NCI-H2107 treated with DMSO at 0.1 percent for 48 hours (cell line): ENCODE measurements around the gene NBPF12.
"Not testable (repeated sequence)": the region's sequence is repeated elsewhere in the genome, so short reads cannot be mapped to it uniquely, and the experiment has no call there.

Experiments used
- DNase-seq: peaks from one replicate; lab custom pipeline; 2025; ENCODE audit not compliant: unreplicated experiment; lab: John Stamatoyannopoulos, UW

Gene NBPF12, protein sequence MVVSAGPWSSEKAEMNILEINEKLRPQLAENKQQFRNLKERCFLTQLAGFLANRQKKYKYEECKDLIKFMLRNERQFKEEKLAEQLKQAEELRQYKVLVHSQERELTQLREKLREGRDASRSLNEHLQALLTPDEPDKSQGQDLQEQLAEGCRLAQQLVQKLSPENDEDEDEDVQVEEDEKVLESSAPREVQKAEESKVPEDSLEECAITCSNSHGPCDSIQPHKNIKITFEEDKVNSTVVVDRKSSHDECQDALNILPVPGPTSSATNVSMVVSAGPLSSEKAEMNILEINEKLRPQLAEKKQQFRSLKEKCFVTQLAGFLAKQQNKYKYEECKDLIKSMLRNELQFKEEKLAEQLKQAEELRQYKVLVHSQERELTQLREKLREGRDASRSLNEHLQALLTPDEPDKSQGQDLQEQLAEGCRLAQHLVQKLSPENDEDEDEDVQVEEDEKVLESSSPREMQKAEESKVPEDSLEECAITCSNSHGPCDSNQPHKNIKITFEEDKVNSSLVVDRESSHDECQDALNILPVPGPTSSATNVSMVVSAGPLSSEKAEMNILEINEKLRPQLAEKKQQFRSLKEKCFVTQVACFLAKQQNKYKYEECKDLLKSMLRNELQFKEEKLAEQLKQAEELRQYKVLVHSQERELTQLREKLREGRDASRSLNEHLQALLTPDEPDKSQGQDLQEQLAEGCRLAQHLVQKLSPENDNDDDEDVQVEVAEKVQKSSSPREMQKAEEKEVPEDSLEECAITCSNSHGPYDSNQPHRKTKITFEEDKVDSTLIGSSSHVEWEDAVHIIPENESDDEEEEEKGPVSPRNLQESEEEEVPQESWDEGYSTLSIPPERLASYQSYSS (N-terminal part only)

GRCh38 chr1:146938242-146938902 lies at the start of gene NBPF12:
NBPF12 (plus strand) TSS chr1:146938324; CDS start chr1:146960144, 21,820 bp downstream.
- peak; percentile 41 for DNase-seq

DNA sequence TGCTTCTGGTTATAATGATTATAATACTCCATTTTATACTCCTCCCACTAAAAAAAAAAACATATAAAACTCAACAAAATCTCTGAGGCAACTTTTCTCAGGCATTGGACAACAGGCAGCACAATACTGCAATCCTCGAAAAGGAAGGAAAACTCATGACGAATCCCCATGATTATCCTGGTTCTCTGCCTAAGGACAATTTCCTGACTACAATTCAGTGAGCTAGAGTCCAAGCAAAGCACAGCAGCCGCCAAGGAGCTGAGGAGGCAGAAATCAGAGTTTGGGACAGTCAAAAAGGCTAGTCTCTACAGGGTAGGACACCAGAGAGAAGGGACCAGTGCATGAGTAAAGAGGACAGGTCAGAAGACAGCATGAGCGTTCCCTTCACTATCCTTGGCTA lies 46.8 kb upstream of the NBPF12 start:
- not testable (repeated sequence) for DNase-seq

DNA sequence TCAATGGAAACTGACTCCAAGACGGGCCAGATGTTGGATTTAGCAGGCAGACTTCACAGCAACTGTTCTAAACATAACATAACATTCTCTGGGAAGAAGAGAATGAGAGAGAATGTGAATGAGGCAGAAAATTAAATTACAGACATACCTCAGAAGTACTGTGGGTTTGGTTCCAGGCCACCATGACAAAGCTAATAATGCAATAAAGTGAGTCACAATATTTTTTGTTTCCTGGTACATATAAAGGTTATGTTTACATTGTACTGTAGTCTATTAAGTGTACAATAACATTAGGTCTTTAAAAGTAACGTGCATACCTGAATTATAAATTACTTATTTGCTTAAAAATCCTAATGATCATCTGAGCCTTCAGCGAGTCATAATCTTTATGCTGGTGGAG lies 45.8 kb upstream of the NBPF12 start:
- DNase-seq: not testable (repeated sequence)

DNA sequence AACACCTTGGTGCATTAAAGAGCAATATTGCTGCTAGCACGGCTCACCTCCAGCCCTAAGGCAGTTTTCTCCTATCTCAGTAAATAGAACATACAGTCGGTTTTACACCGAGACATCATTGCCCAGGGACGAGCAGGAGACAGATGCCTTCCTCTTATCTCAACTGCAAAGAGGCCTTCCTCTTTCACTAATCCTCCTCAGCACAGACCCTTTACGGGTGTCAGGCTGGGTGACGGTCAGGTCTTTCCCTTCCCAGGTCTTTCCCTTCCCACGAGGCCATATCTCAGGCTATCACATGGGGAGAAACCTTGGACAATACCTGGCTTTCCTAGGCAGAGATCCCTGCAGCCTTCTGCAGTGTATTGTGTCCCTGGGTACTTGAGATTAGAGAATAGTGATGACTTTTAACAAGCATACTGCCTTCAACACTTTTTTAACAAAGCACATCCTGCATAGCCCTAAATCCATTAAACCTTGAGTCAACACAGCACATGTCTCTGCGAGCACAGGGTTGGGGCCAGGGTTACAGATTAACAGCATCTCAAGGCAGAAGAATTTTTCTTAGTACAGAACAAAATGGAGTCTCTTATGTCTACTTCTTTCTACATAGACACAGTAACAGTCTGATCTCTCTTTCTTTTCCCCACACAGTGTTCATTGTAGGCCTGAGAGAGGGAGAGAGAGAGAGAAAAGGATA lies 30.4 kb upstream of the NBPF12 start:
- not testable (repeated sequence) for DNase-seq

GRCh38 chr1:146912975-146913374 lies 25.1 kb upstream of the NBPF12 start:
- not testable (repeated sequence) for DNase-seq

DNA sequence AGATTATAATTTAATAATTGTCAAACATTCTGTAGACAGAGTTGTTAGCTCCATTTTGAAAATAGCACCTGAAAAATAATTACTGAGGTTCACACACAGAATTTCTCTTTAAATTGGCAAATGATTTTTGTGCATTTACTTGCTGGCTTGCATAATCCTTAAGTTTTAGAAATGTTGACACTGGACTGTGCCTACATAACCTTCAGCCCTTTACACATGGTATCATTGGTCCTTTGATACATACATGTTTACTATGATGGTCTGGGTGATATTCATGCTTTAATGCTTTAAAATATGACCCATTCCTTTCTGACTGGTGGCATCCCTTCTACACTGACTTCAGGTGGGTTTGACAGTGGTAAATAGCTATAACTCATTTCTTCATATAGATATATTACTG lies 17.3 kb upstream of the NBPF12 start:
- DNase-seq: not testable (repeated sequence)

- DNase-seq: not testable (repeated sequence)
These were observed 15.5 kb upstream of the NBPF12 start for GRCh38 chr1:146922614-146923013.

- DNase-seq: not testable (repeated sequence)
These were observed 14.0 kb upstream of the NBPF12 start for GRCh38 chr1:146924106-146924505.

DNA sequence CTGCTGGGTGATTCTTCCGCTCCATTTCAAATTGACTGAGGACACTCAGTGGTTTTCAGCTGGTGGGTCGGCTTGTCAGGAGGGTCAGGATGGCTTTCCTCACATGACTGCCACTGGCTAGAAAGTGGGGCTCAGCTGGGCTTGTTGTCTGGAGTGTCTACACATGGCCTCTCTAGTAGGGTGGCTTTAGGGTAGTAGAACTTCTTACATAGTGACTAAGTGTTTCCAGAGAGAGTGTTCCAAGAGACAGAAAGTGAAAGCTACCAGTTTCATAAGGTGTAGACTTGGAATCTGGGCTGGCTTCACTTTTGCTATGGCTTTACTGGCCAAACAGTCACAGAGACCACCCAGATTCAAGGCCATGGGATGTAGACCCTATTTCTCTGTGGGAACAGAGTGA lies 11.7 kb upstream of the NBPF12 start:
- not testable (repeated sequence) for DNase-seq

DNA sequence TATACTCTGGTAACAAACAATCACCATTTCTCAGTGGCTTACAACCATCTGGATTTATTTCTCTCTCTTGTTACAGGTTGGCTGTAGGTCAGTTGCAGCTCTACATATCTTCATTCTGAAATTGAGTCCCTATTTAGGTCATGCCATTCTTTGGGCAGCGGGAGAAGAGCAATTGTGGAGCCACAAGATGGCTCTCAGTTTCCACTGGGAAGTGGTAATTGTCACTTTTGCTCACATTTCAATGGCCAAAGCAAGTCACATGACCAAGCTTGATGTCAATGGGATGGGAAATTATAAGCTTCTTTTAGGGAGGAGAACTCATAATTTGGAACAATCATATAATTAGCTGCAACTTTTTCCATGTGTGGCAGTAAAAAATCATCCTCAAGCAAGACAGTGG lies 7.9 kb upstream of the NBPF12 start:
- DNase-seq: not testable (repeated sequence)

DNA sequence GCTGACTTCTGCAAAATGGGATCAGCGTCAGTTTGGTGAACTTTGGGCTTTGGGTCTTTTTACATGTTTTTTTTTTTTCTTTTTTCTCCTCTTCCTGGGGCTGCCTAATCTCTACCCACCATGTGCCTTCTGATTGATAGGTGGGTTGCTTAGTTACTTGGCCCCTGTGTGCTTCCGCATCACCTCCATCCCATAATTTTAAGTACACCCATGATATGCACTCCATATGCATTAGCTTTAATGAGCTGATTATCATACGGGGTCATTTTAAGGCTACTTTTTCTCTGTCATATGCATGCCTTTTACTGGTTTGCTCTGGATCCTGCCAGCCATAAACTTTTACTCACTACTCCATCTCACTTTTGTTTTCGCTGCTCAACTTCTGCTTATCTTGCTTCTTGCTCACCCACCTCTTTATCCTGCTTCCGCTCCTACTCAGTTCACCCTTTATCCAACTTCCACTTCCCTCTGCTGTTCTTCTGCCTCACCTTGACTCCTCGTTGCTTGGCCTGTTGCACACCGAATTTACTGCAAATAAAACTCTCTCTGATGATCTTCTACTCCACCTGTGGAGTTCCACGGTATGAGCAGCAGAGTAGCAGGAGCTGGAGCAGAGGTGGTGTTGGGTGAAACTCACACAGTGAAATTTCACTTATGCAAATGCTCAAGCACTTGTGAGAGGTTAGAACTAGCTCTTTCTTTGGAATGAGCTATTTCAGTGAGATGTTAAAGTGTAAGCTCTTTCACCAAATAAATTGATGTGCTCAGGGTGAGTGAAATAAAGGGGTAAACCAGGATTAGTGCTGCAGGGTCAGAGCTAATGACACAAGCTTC lies 3.5 kb upstream of the NBPF12 start:
- DNase-seq: not testable (repeated sequence)

GRCh38 chr1:146937462-146937861 lies 662 bp upstream of the NBPF12 start:
- not testable (repeated sequence) for DNase-seq

DNA sequence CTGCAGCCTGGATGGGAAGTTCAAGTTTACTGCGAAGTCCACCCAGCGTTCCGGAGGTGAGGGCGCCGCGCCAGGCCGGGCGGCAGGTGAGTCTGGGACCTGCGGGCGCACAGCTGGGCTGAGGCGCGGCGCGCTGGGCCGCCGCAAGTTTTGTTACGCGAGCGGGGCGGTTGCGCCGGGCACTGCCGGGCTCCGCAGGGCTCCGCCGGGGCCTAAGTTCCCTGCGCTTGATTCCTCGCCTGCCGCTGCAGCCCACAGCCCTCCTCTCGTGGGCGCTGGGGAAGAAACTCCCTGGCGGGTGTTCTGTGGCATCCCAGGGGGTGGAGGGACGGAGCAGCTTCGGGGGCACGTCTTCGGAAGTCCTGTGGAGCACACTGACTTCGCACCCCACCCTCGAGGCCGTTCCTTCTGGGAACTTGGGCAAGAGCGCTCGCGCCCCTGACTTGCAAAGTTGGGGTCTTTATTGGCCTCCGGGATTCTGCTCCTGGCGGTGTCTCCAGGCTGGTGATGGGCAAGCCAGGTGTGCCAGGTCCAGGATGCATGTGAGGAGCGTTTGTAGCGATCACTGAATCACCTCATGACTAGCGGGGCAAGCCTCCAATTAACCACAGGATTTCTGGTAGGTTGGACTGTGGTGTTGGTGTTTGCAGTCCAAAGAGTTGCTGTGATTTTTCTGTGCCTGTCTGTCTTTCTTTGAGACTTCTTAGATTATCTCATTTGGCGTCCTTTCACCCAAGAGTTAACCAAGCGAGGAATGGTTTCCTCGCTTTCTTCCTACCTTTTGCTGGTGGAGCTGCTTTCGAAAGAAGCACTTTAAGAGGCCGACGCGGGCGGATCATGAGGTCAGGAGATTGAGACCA lies 1.0 kb downstream of the NBPF12 start:
- DNase-seq: not testable (repeated sequence)

- not testable (repeated sequence) for DNase-seq
These were observed 2.2 kb downstream of the NBPF12 start for GRCh38 chr1:146940293-146940692.

- DNase-seq: not testable (repeated sequence)
These were observed 5.3 kb downstream of the NBPF12 start for GRCh38 chr1:146943342-146943886.

DNA sequence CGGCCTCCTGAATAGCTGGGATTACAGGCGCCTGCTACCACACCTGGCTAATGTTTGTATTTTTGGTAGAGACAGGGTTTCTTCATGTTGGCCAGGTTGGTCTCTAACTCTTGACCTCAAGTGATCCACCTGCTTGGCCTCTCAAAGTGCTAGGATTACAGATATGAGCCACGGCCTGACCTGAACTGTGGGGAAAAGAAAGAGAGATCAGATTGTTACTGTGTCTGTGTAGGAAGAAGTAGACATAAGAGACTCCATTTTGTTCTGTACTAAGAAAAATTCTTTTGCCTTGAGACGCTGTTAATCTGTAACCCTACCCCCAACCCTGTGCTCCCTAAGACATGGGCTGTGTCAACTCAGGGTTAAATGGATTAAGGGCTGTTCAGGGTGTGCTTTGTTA lies 10.0 kb downstream of the NBPF12 start:
- not testable (repeated sequence) for DNase-seq

DNA sequence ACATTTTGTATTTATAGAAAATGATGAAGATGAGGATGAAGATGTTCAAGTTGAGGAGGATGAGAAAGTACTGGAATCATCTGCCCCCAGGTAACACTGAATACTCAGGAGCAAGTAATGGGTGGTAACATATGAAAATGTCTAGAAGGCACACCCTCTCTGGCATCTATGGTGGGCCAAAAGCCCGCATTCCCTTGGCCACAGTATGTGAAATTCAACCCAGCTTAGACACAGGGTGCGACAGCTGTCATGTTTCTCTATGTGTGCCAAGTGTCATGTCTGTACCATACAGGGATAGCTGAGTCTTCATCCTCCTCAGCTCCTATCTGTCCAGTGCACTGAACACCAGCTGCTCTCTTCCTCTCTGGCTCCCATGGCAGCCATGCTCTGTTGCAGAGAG lies 26.2 kb downstream of the NBPF12 start:
- DNase-seq: not testable (repeated sequence)

- DNase-seq: not testable (repeated sequence)
These were observed 28.2 kb downstream of the NBPF12 start for GRCh38 chr1:146966351-146966750.
